ENCODE results near the gene MYH7.

The MYH7 gene

GRCh38 chr14:23447361-23448350 is 12.2 kb upstream of the MYH7 start:
- DNase-seq: no peak

- no peak for DNase-seq
These were observed 10.9 kb upstream of the MYH7 start for GRCh38 chr14:23446291-23446851.

- no peak for DNase-seq
These were observed 10.3 kb upstream of the MYH7 start for GRCh38 chr14:23445773-23446172.

GRCh38 chr14:23444314-23444713 is 8.9 kb upstream of the MYH7 start:
- no peak for DNase-seq

- no peak for DNase-seq
These were observed 8.4 kb upstream of the MYH7 start for GRCh38 chr14:23443881-23444280.

- no peak for DNase-seq
These were observed 8.0 kb upstream of the MYH7 start for GRCh38 chr14:23443411-23443812.

- no peak for DNase-seq
These were observed 7.4 kb upstream of the MYH7 start for GRCh38 chr14:23442721-23443356.

- DNase-seq: no peak
These were observed 5.6 kb upstream of the MYH7 start for GRCh38 chr14:23441076-23441475.

GRCh38 chr14:23439107-23439835 is 3.8 kb upstream of the MYH7 start:
- DNase-seq: no peak

- no peak for DNase-seq
These were observed 2.9 kb upstream of the MYH7 start for GRCh38 chr14:23438101-23438971.

GRCh38 chr14:23437133-23438100 is 2.0 kb upstream of the MYH7 start:
- no peak for DNase-seq

GRCh38 chr14:23436327-23437132 is 1.1 kb upstream of the MYH7 start:
- DNase-seq: peak; percentile 13

- DNase-seq: no peak
These were observed 805 bp downstream of the MYH7 start for GRCh38 chr14:23434488-23435222.

GRCh38 chr14:23433457-23433856 is 2.0 kb downstream of the MYH7 start:
- DNase-seq: no peak

- DNase-seq: no peak
These were observed 2.5 kb downstream of the MYH7 start for GRCh38 chr14:23432946-23433345.

- no peak for DNase-seq
These were observed 3.1 kb downstream of the MYH7 start for GRCh38 chr14:23432102-23432925.

- DNase-seq: no peak
These were observed 4.0 kb downstream of the MYH7 start for GRCh38 chr14:23431486-23431885.

GRCh38 chr14:23430723-23431085 is 4.8 kb downstream of the MYH7 start:
- DNase-seq: no peak

Data from NCI-H526 treated with DMSO at 0.1 percent for 48 hours (cell line).